ENCODE results near the gene KIF21B.

KIF21B gene

DNA sequence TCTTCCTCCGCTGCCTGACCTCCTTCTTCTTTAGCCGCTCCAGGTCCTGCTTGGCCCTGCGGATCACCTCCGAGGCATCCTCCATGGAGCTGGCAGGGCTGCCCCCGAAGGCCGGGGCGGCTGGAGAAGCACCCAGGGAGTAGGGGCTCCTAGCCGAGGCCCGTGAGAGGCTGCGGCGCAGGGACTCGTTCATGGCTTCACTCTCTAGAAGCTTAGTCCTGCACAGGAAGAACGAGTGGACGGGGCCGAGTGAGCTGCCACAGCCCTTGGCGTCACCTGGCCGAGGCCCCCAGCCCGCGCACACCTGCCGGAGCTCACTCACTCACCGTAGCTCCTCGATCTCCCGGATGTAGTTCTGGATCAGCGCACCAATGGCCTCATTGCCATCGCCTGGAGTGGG, 23.1 kb downstream of the KIF21B start:
- DNase-seq (ENCODE audit: low read depth in 2 of 2): no peak

GRCh38 chr1:200999667-201000066, 23.8 kb downstream of the KIF21B start:
- DNase-seq (ENCODE audit: low read depth in 2 of 2): no peak

GRCh38 chr1:200998323-200998722, 25.2 kb downstream of the KIF21B start:
- no peak for DNase-seq (ENCODE audit: low read depth in 2 of 2)

DNA sequence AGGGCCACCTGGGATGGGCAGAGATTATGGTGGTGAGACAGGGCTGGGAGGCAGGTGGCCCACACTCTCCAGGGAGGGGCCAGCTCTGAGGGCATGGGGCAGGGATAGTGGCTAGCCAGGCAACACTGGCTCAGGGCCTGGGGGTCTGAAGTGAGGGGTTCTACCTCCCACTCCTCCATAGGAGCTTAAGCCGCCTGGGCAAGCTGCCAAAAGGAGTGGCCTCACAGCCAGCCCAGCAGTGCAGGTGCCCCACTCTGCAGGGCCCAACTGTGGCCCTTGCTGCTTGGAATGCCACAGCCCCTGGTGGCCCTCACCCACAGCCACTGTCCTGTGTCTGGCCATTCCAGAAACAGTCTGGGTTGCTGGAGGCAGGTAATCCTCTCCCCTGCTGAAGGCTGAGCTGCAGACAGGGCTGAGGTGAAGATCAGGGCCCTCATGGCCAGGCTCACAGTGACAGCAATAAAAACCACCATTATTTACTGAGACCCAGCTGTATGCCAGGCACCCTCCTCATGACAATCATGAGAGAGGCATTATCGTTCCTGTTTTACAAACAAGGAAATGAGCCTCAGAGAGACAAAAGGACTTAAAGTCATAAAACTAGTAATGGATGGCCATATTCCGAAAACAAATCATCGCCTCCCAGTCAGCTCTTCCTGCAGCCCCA, 31.0 kb downstream of the KIF21B start:
- DNase-seq (ENCODE audit: low read depth in 2 of 2): no peak

GRCh38 chr1:200991097-200991614, 32.4 kb downstream of the KIF21B start:
- no peak for DNase-seq (ENCODE audit: low read depth in 2 of 2)

GRCh38 chr1:200990114-200990513, 33.4 kb downstream of the KIF21B start:
- no peak for DNase-seq (ENCODE audit: low read depth in 2 of 2)

GRCh38 chr1:200989337-200989736, 34.2 kb downstream of the KIF21B start:
- no peak for DNase-seq (ENCODE audit: low read depth in 2 of 2)

DNA sequence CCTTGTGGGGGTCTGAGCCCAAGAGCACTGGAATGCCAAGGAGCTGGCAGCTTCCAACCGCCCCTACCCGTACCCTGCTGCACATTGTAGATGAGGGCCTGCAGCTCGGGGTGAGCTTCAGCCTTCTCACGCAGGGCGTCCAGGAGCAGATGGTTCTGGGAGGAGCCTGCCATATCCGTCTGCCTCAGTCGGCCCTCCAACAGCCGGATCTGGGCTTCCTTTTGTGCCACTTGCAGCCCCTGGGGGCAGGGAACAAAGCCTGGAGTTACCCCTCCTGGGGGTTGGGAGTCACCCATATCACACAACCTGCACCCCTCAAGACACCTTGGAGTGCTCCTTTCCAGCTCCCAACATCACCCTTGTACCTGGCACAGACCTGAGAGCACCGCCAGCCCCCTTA, 34.8 kb downstream of the KIF21B start:
- DNase-seq (ENCODE audit: low read depth in 2 of 2): no peak

DNA sequence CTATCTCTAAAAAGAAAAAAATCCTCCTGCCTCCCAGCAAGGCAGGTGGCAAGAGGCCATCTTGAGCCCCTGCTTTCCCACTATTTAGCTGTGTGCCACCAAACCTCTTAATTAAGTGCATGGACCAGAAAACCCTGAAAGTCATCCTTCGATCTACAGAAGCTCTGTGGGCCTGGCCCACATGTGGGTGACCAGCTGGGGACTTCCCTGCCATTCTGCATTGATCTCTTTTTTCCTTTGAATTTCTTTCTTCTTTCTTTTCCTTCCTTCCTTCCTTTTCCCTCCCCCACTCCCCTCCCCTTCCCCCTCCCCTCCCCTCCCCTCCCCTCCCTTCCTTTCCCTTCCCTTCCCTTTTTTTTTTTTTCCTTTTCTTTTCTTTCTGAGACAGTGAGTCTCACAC, 38.0 kb downstream of the KIF21B start:
- DNase-seq (ENCODE audit: low read depth in 2 of 2): no peak

DNA sequence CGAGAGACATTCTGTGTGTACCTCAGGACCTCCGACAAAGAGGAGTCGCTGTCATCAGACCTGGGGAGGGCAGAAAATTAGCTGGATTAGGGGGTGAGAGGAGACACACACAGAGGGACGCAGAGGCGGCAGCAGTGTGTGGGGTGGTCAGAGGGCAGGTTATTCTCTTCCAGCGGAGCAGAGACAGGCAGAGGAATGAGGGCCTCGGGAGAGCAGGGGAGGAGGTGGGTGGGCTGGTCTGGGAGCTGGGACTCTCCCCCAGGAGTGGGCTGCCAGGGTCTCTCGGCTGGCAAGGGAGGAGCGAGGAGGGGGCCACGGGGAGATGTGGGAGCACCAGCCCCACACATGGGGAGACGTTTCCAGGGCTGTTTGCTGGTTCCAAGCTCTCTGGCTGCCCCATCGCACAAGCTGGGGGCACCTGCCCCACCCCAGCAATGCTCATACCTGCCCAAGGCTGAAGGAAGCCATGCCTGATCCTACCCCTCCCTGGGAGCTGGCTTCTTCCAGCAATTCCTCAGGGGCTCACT, 40.4 kb downstream of the KIF21B start:
- no peak for DNase-seq (ENCODE audit: low read depth in 2 of 2)

- DNase-seq (ENCODE audit: low read depth in 2 of 2): no peak
Measured at GRCh38 chr1:200982071-200982945, 41.2 kb downstream of the KIF21B start.

DNA sequence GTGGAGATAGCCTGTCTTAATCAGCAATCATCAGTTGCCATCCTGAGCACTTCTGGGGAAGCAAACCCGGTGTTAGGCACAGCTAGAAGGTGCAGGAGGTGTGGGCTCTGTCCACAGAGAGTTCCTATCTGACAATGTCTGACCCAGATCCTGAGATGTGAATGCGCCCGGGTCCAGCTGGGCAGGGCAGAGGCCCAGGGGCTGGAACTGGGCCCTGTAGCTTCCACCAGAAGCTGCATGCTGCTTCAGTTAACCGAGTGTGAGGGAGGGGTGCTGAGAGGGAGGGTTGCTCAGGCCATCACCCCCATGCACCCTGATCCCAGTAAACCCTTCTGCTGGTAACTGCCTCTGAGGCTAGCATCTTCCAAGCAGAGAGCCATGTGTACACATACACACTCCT, 42.2 kb downstream of the KIF21B start:
- DNase-seq (ENCODE audit: low read depth in 2 of 2): no peak

DNA sequence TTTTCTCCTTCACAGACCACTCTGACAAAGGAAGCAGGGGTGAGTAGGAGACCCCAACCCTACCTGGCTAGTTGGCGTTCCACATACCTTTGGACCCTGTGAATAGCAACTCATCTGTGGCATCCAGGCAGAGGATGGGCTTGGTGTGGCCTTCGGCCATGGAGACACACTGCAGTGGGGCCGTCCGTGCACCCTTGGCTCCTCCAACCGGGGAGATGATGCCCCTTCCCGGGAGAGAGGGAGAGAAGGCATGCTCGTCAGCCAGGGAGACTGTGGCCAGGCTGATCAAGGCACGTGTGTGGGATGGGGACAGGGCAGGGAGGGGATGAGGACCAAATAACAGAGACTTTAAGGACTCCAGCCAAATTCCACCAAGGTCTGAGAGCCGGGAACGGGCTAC, 42.6 kb downstream of the KIF21B start:
- no peak for DNase-seq (ENCODE audit: low read depth in 2 of 2)

GRCh38 chr1:200980452-200980772, 43.1 kb downstream of the KIF21B start:
- no peak for DNase-seq (ENCODE audit: low read depth in 2 of 2)

GRCh38 chr1:200979574-200980451, 43.7 kb downstream of the KIF21B start:
- peak; percentile 13 to 43 for DNase-seq (ENCODE audit: low read depth in 2 of 2)

DNA sequence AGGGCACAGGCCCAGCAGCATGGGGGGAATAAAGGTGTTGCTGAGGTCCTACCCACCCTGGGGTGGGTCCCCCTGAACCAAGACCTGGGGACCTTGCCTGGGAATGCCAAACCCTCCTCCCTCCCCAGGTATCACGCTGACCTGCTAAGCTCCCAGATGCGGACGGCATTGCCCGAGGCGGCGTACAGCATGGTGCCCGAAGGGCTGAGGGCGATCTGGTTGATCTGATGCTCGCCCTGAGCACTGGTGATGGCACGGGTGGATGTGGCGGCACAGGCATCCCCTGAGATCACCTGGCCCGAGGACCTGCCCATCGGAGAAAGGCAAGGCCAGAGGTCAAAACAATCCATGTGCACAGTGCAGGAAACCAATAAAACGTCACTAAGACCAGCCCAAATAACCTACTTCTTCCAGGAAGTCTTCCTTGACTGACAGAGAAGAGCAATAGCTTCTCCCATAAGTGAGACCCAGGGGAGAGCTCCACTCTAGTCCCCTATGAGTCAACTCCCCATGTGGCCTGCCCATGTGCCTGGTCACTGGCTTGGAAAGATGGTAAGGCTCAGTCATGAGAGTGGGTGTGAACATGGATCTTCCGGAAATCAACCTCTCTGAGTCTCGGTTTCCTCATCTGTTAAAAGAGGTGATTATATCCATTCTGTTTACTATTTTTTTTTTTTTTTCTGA, 46.3 kb downstream of the KIF21B start:
- DNase-seq (ENCODE audit: low read depth in 2 of 2): no peak

DNA sequence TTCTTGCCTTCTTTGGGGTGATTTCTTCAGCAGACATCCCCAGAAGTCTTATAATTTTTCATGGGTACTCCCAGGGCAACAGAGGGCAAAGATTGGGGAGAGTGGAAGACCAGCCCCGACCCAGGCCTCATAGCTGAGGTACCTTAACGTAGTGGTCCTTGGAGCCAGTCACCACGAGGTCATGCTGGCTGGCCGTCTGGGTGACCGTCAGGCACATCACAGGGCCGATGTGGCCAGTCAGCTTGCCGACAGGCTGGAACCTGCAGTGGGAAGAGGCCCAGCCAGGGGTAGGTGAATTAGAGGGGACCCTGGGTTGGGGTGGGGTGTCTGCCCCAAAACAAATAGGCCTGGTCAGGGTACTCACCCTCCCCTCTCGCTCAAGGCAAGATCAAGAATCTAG, 46.9 kb downstream of the KIF21B start:
- no peak for DNase-seq (ENCODE audit: low read depth in 2 of 2)

DNA sequence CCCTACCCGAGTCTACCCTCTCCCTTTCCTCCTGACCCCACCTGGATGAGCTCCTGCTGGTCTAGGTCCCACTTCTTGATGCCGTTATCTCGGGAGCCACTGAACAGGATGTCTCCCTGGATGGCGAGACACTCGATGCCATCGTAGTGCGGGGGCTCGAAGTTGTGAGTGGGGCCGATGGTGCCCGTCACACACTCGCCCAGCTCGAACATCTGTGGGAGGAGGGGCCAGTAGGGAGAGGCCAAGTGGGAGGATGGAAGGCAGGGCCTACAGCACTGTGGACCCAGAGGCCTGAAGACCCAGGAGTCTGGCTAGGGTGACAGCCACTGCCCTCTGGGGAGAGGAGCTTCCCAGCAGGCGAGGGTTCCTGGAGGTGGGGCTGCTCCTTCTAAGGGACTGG, 48.1 kb downstream of the KIF21B start:
- DNase-seq (ENCODE audit: low read depth in 2 of 2): no peak

DNA sequence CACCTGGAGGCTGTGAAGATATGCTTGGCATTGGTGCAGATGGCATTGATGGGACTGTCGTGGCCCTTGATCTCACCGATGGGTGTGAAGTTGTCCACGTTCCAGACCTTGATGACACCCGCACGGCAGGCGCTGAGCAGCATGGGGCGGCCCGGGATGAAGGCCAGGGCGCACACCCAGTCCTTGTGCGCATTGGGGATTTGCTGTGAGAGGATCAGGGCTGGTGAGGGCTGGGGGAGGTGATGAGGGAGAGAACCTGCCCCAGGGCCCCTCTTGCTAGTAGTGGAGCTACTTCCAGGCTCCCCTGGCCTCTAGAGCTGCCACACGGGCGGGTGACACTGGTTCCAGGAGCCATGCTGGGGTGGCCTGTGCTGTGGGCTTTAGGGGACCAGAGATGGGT, 48.8 kb downstream of the KIF21B start:
- DNase-seq (ENCODE audit: low read depth in 2 of 2): no peak

- DNase-seq (ENCODE audit: low read depth in 2 of 2): no peak
Measured at GRCh38 chr1:200973937-200974657, 49.4 kb downstream of the KIF21B start.
